NCI-H82 (cell line): Measurements from ENCODE around the gene INTS12.
"Not testable (repeated sequence)": the region's sequence is repeated elsewhere in the genome, so short reads cannot be mapped to it uniquely, and the experiment has no call there.

ENCODE experiments used
- DNase-seq: peaks from one replicate; lab custom pipeline; 2025; lab: John Stamatoyannopoulos, UW

Gene INTS12, protein sequence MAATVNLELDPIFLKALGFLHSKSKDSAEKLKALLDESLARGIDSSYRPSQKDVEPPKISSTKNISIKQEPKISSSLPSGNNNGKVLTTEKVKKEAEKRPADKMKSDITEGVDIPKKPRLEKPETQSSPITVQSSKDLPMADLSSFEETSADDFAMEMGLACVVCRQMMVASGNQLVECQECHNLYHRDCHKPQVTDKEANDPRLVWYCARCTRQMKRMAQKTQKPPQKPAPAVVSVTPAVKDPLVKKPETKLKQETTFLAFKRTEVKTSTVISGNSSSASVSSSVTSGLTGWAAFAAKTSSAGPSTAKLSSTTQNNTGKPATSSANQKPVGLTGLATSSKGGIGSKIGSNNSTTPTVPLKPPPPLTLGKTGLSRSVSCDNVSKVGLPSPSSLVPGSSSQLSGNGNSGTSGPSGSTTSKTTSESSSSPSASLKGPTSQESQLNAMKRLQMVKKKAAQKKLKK

DNA sequence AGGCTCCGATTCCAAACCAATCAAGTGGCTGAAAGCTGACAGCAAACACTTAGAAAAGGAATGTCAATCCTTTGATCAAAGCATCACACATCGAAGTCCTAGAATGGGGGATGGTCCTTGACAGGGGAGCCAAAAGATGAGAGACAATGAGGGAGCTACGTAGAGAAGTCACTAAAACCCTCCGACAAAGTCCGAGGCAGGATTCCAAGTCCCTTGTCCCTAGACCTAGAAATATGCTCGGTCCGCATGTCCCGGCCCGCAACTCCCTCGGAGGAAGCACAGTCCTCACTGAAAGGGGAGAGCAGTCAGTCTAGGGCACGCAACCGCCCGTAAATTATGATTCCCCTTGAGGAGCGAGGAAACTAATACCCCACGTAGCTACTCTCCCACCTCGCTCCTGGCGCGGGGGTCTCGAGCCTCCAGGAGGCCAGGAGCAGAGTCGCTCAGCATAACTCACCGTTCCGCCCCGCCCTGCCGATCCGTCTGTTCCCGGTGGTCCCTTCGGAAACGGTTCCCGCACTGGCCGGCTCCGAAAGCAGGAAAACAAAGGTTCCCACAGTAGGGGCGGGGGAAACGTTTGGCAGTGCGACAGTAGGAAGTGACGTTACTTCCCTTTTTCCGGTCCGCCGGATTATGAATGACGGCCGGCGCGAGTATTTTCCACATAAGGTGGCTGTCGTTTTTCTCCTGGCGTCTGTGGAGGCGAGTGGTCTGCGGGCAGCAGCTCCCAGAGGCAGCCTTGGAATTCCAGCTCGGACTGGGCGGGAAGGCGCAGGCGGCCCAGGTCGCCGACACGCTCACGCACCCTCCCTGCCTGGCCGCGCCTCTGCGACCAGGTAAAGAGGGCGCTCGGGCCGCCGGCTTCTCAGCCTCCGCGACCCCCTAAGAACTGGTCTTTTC is at the start of gene INTS12, which contains the start of gene GSTCD:
INTS12 (minus strand) TSS at position 509 of the 900 bp plus-strand sequence. CDS start 8,684 bp downstream, outside the sequence.
GSTCD (plus strand) TSS at position 604 of the 900 bp plus-strand sequence. CDS start 8,830 bp downstream, outside the sequence.
- peak; percentile 93 for DNase-seq

DNA sequence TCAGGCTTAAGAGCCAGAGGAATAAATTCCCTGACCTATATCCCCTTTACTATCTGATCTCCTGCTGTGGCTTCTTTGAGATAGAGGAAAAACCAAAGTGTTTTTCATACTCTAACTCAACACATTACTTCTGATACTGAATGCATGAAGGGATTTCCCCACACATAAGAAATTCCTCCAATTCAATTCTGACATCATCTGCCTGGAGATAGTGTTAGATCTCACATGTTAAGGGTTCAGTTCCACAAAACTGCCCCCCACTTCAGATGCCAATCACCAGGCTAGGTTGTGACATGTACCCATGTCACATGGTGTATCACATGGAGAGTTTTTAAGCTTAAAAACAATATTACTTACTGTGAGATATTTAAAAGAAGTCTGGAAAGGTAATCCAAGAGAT is 46.9 kb upstream of the INTS12 start:
- no peak for DNase-seq

DNA sequence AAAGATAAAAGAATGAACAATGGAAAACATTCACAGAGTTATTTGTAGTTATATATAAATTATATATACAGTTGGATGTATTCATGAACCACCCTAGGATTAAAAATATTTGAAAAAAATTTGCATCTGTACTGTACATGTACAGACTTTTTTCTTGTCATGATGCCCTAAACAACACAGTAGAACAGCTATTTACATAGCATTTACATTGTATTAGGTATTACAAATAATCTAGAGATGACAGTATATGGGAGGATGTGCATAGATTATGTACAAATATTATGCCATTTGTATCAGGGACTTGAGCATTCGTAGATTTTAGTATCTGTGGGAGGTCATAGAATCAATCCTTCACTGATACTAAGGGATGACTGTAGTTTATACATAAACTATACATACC is 44.9 kb upstream of the INTS12 start:
- DNase-seq: no peak

DNA sequence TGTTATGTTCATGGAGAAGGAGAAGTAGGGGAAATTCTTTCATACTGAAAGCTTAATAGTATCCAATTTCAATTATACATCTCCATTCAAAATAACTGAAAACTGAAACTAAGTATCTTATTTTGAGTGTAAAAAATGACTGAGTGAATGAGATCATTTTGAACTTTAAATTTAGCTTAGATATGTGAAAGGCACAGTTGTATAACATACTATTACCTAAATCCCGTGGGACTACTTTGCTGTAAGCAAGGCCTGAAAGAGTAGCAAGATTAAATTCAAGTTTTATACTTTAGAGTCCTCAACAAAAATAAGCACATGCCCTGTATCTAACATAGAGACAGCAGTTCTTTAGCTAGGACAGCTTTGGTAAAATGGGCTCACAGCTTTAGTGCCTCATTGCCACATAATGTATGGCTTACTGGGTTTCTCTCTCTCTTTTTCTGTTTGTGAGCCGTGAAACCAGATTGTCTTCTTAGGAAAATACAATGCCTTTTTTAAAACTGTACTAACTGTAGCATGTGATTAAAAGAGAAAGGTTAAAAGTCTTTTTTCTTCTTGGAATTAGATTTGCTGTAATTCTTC is 43.3 kb upstream of the INTS12 start:
- DNase-seq: no peak

DNA sequence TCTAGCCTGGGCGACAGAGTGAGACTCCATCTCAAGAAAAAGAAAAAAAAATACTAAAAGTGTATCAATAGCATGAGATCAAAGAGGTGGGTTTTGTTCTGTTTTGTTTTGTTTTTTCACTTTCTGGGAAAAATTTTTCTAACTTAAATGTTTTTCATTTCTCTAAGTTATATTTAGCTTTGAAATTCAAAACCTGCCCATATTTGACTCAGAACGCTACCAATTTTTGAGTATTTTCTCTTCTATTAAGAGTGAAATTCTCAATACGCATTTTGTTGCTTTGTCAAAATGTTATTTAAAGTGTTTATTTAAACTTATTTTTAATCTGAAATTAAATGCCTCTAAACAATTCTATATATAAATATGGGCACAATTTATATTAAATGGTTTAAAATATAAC is 39.7 kb upstream of the INTS12 start:
- DNase-seq: no peak

DNA sequence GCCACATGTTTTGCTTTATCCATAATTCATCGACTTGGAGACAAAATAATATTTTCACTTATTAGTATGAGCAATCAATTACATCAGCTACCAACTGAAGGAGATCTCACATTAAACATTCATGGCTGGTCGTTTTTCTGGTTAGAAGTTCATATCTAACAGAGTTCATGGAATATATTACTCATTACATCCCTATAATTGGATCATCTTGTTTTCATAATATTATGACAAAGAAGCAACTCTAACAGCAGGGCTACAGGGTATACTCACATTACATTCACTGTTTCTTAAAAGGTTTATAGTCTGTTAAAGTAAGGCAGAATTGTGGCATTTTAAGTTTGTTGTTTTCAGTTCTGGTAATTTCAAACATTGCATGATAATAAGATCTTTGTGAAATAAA is 33.1 kb upstream of the INTS12 start:
- DNase-seq: no peak

DNA sequence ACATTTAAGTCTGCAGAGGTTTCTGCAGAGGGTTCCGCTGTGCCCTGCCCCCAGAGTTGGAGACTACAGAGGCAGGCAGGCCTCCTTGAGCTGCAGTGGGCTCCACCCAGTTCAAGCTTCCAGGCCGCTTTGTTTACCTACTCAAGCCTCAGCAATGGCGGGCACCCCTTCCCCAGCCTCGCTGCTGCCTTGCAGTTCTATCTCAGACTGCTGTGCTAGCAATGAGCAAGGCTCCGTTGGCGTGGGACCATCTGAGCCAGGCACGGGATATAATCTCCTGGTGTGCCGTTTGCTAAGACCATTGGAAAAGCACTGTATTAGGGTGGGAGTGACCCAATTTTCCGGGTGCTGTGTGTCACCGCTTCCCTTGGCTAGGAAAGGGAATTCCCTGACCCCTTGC is 26.7 kb upstream of the INTS12 start:
- not testable (repeated sequence) for DNase-seq

DNA sequence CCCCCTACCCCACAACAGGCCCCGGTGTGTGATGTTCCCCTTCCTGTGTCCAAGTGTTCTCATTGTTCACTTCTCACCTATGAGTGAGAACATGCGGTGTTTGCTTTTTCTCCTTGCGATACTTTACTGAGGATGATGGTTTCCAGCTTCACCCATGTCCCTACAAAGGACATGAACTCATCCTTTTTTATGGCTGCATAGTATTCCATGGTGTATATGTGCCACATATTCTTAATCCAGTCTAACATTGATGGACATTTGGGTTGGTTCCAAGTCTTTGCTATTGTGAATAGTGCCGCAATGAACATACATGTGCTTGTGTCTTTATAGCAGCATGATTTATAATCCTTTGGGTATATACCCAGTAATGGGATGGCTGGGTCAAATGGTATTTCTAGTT is 21.4 kb upstream of the INTS12 start:
- not testable (repeated sequence) for DNase-seq

DNA sequence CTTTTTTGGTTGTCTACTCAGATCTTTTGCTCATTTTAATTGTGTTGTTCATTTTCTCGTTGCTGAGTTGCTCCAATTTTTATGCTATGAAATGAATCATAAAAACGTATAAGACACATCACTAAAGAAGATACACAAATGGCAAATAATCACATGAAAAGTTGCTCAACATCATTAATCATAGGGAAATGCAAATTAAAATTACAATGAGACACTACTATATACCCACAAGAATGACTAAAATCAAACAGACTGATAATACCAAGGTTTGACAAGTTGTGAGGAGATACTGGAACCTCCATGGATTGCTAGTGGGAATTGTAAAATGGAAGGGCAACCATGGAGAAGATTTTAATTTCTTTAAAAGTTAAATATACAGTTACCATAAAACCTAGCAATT is 17.1 kb upstream of the INTS12 start:
- no peak for DNase-seq

DNA sequence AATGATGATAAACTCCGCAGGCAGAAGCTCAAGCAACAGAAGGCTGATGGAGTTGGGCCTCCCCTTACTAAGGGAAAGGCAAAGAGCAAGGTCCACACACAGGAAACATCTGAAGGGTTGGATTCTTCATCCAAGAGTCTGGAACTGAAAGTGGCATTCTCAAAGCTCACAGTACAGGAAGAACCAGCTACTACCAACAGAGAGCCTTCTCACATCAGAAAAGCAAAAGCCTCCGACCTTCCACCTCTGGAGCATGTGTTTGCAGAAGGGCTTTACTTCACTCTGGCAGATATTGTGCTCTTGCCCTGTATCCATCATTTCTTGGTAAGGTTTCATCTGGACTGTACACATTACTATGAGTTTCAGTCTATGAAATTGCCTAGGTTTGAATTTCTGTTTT is 10.7 kb upstream of the INTS12 start:
- no peak for DNase-seq

DNA sequence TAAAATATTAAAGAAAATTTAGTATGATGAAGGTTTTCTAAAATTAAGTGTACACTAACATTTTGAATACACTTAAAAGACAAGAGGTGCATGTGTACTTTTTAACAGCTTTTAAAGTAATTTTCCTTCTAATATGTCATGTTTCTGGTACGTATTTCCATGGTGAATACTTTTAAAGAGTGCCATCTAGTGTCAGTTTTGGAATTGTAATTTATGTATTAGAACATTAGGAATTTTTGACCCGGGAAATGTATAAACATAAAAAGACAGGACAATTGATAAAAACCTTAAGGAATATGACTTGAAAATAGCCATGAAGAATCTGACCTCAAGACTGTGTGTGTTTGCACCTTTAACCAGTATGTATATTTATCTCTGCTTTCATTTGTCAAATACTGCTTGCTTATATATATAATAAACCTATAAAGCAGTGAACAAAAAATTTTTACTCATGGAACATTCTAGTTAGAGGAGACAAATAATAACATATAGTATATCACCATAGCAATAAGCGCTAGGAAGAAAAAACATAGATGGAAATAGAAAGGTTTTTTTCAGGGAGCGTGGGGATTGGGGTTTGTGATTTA is 7.3 kb upstream of the INTS12 start:
- peak; percentile 39 for DNase-seq

DNA sequence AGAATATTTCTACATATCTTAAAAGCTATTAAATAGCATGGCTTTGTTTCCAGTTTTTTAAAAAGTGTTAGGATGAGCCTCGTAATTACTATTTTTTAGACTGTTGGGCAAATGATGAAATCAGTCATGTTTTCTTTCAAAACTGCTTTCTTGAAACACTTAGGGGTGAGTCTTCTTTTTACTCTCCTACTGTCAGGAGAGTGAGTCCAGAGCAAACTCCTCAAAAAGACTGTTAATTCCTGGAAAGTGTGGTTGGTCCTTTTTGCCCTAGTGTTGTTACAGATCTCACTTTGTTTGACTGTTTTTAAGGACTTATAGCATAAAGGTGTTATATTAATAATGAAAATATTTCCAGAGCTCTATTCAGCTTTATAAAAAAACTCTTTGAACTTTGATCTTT is 6.4 kb upstream of the INTS12 start:
- no peak for DNase-seq

DNA sequence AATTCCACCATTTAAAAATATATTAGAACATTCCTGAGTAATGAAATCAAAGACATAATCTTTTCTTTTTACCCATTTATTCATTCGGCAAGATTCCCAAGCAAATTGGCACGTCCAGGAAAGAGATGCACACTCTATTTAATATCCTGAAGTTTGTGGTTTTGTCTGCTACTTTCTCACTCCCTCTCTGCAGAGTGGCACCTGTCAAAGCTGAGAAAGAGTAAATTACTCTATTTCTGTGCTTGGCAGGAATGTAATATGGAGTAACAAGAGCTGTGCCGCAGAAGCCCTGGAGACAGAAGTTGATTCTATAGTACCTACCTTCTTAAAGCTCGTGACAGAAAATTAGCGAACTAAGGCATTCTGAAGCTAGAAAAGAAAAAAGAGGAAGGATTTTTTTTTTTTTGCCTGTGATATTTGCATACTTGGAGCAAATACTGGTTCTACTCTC is 5.6 kb upstream of the INTS12 start:
- no peak for DNase-seq

DNA sequence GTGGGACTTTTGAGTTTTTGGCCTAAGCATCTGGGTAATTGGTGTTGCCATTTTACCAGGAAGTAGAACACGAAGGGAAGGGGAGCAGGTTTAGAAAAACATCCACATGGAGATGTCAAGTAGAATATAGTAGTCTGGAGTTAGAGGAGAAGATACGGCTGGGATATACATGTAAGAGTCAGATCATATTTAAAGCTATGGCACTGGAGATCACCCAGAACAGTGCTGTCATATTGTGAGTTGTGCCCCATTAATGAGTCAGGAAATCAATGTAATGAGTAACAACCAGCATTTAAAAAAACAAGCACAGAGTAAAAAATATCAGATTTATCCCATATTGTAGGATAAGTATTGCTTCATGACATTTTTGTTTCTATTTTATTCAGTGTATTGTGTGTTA is 4.3 kb upstream of the INTS12 start:
- DNase-seq: no peak

DNA sequence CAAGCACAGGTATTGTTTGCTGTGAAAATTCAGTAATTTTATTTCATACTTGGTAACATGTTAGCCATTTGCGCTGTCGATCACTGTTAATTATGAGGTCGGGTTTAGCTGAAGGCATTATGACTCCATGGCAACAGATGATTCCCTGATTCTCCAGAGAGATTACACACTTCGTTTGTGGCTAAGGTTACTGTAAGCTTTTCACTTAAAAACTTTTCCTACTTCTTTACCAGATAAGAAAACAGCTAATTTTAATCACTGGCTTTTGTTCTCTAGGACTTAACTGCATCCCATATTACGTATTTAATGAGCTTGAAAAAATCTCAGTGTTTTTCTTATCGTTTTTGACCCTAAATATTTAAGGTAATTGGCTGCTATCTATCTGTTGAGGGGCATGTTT is 2.2 kb upstream of the INTS12 start:
- DNase-seq: peak; percentile 90

DNA sequence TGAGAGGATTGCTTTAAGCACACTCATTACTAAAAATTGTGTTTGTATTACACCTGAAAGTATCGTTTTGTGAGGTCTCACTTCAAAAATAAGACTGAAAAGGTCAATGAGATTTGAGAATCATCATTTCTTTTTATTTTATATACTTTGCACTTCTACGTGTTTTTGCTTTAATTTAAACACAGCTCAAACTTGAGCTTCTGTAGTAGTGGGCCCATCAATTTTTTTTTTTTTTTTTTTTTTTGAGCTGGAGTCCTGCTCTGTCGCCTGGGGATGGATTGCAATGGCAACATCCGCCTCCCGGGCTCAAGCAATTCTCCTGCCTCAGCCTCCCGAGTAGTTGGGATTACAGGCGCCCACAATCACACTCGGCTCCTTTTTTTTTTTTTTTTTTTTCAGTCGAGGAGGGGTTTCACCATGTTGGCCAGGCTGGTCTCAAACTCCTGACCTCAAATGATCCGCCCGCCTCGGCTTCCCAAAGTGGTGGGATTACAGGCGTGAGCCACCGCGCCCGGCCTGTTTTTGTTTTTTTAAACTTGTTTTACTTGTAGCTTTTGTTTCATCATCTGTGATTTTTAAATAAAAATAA is 1.6 kb upstream of the INTS12 start:
- DNase-seq: peak; percentile 50

DNA sequence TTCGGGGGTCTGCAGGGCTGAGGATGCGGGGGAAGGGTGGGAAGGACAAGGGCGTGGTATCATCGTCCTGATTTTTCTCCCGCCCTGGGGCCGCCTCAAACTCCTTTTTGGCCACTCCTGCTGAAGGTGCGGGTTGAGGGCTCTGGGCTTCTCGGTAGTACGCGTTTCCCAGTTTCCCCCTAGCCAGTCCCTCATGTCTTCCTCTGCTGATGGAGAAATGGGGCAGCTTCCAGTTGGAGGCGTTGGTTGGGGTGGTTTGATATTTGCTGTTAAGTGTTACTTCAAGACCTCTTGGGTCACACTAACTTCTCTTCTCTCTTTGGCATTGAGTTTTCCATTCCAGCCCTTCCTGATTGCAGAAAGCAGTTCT is 577 bp upstream of the INTS12 start:
- peak; percentile 57 for DNase-seq

DNA sequence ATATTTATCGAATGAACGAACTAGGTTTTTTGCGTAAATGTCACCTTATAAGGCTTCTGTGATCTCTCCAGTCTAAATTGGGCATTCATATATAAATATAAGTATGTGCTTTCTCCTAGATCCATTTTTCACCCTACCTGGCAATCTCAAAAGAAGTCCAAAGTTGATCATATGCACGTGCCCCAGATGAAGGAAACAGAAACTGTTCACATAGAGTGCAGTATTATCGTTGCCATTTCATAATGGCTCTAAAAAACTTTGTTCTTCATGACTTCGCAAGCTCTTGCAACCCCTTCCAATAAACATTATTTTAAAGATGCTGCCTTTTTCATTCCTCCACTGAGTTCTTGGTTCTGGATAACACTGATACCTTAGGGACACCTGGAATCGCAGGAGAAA is 708 bp downstream of the INTS12 start:
- no peak for DNase-seq

DNA sequence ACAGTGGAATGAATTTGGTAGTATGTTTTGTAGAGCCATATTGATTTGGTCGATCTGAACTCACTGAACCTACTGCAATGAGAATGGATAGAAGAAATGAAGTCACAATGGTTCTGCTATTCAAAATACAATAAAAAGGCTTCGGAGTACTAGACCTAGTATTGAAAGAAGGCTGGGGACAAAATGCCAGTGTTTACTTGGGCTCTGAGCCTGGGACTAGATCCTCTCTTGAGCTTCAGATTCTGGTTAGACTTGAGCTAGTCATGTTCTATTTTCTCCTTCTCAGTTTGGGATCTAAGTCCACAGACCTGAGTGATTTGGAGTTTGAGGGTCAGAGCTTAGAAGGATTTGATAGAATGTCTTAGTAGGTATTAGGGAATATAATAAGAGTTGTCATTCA is 9.9 kb downstream of the INTS12 start:
- DNase-seq: no peak

DNA sequence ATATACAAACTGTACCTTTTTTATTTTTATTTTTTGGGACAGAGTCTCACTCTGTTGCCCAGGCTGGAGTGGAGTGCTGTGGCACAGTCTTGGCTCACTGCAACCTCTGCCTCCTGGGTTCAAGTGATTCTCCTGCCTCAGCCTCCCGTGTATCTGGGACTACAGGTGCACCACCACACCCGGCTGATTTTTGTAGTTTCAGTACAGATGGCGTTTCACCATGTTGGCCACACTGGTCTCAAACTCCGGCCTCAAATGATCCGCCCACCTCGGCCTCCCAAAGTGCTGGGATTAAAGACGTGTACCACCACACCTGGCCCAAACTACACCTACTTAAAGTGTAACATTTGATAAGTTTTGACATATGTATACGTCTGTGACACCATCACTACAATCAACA is 12.7 kb downstream of the INTS12 start:
- not testable (repeated sequence) for DNase-seq

DNA sequence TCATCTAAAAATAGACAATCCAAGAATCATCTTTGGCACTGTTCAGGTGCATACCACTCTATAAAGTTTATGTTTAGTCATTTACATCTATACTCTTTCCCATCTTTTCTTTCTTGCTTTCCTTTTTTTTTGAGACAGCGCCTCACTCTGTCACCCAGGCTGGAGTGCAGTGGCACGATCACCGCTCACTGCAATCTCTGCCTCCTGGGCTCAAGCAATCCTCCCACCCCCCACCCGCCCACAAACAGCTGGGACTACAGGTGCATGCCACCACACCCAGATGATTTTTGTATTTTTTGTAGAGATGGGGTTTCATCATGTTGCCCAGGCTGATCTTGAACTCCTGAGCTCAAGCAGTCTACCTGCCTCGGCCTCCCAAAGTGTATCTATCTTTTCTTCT is 13.7 kb downstream of the INTS12 start:
- DNase-seq: not testable (repeated sequence)

DNA sequence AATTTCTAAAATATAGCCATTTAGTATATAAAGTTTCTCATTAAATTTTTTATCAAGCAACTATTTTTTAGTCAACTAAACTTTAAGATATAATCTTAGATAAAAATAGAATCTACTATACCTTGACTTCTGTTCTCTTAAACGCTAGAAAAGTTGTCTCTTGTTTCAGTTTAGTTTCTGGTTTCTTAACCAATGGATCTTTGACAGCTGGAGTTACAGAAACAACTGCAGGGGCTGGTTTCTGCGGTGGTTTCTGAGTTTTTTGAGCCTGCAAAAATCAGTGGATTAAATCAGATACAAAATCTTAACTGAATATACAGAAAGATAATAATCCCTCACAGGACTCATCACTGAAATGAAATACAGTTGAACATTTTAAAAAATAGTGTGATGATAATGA is 21.9 kb downstream of the INTS12 start:
- DNase-seq: no peak
